ENCODE data around the gene MYH1.

MYH1 gene

DNA sequence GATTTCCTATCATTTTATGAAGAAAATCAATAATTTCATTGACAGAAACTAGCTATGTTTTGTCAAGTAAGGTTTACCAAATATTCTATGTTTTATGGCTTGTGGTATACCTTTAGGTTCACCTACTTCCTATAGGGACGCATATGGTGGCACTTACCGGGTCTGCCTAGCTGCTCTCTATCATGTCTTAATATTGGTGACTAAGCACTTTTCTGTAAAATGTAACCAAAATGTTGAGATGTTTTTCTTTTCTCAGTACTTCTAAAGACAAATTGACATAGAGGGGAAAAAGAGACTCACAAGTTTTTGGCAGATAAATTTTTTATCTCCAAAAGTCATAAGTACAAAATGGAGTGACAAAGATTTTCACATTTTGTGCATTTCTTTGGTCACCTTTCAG lies 26.3 kb downstream of the MYH1 start:
- in situ Hi-C loops (cut with HindIII; ENCODE audit: low sequenced_read_pairs) = no loop called here

DNA sequence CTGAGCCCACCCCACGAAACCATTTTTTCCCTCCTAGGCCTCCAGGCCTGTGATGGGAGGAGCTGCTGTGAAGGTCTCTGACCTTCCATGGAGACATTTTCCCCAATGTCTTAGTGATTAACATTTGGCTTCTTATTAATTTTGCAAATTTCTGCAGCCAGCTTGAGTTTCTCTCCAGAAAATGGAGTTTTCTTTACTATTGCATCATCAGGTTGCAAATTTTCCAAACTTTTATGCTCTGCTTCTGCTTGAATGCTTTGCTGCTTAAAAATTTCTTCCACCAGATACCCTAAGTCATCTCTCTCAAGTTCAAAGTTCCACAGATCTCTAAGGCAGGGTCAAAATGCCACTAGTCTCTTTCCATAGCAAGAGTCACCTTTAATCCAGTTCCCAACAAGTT lies 36.1 kb downstream of the MYH1 start:
- in situ Hi-C loops (cut with HindIII; ENCODE audit: low sequenced_read_pairs) = no loop called here

DNA sequence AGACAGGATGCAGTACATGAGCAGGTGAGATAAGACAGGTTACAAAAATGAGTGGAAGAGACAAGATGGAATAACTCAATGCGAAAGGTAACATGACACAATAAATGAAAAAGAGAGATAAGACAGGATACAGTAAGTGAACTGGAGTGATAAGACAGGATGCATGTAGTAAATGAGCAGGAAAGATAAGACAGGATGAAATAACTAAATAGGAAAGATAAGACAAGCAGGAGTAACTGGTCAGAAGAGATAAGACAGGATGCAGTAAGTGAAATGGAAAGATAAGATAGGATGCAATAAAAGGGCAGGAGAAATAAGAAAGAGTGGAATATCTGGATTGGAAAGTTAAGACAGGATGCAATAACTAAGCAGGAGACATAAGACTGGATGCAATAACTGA lies 40.6 kb downstream of the MYH1 start:
- in situ Hi-C loops (cut with HindIII; ENCODE audit: low sequenced_read_pairs) = no loop called here

DNA sequence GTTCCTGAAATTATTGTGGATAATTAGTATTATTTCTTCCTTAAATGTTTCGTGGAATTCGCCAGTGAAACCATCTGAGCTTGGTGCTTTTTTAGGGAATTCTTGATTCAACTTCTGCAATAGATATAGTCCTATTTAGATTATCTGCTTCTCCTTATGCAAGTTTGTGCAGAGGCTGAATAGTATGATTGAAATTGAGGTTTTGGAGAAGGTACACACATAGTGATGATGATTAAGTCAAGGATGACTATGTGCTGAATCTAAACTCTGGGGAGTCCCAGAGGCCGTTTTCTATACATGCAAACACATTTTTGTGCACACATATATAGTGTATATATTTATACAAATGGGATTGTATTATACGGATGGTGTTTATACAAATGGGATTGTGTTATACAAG lies 43.8 kb downstream of the MYH1 start:
- in situ Hi-C loops (cut with HindIII; ENCODE audit: low sequenced_read_pairs) = no loop called here

DNA sequence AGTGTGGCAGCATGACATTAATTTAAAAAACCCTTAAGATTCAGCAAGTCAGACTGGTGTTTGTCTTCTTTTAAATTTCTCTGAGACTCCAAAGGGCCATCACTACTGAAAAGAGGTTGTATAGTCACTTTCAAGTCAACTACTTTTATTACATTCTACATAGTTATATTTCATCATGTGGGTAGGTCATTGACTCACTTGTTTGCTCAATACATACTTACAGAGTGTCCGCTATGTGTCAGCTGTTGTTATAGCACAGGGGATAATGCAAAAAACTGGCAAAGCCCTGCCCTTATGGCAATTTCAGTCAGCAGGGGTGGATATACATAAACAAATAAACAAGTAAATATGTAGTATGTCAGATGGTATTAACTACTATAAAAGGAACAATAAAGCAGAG lies 46.5 kb downstream of the MYH1 start:
- in situ Hi-C loops (cut with HindIII; ENCODE audit: low sequenced_read_pairs) = no loop called here

DNA sequence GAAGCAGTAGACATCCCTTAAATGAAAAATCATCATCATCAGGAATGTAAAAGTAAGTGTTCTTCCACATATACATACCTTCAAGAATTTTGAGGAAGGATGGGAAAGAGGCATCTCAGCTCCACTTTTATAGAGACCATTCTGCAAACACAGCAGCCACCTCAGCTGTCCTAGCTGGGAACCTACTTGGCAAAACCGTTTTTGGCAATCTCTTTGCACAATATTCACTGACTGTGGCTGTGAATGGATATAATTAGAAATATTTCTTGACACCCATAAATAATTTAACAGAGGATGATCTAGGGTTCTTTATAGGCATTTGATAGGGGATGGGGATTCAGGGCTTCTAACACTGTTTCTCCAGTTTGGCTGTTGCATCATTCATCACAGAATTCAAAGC lies 48.9 kb downstream of the MYH1 start, which contains the start of gene MYH4:
Gene MYH4 (minus strand): TSS at position 101 of the 400 bp plus-strand sequence. CDS start 2,814 bp downstream, outside the sequence.
- in situ Hi-C loops (cut with HindIII; ENCODE audit: low sequenced_read_pairs) = no loop called here

DNA sequence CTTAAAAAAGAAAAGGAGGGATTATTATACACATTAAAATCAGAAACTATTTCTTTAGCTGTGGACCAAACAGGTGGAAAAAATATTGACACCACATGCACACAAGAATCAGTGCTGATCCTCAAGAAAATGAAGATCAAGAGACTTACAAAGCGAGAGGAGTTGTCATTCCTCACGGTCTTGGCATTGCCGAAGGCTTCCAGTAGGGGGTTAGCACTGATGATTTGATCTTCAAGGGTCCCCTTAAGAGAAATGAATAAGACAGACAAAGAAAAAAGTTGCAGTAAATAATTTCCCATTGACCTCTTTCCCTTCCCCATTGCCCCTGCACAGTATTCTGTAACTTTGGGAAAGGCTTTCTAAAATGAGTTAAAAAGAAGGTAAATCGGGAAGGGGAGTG lies 54.9 kb downstream of the MYH1 start:
- in situ Hi-C loops (cut with HindIII; ENCODE audit: low sequenced_read_pairs) = no loop called here

DNA sequence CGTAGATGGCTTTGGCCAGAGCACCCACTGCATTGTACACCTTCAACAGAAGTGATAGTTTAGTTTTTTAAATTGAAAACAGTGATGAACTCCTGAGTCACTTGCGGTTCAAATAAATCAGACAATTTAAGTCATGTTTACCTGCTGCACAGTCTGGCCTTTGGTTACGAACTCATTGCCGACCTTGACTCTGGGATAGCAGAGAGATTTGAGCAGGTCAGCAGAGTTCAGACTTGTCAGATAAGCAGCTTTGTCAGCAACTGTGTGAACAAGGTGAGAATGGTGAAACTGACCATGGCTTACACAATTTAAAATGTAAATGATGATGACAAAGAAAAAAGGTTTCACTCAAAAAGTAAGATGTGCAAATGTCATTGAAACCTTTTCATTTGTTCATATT lies 58.3 kb downstream of the MYH1 start:
- in situ Hi-C loops (cut with HindIII; ENCODE audit: low sequenced_read_pairs) = no loop called here

DNA sequence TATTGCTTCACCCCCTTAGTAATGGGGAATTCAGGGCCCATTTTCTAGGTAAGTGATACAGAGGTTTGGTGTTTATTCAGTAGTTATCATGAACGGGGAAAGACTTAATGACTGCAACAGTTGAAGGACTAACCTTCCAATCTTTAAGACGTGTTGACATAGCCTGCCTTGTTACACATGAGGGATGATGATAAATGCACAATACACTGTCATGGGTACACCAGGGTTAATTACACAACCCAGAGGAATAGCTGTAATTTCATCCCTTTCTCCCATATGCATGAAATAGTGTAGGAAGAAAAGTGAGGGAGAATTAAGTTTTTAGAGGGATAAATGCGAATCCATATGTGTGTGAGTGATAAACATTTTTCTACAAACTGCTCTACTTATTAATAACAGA lies 59.6 kb downstream of the MYH1 start:
- in situ Hi-C loops (cut with HindIII; ENCODE audit: low sequenced_read_pairs) = no loop called here

DNA sequence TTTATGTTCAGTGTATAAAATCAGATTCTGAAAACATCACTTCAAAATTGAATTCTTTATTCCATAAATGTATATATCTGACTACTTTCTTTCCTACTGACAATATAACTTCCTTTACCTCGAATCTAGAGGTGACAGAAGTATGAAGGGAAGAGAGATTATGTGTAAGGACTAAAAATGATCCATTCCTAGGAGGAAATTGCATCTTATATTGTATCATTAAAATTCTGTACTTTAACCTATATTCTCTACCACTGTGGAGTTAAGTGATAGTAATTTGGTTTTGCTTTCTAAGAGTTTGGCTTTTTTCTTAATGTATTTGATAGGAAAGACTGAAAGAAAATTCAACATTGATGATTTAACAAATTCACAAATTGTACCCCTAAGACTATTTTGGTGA lies 60.4 kb downstream of the MYH1 start:
- in situ Hi-C loops (cut with HindIII; ENCODE audit: low sequenced_read_pairs) = no loop called here

DNA sequence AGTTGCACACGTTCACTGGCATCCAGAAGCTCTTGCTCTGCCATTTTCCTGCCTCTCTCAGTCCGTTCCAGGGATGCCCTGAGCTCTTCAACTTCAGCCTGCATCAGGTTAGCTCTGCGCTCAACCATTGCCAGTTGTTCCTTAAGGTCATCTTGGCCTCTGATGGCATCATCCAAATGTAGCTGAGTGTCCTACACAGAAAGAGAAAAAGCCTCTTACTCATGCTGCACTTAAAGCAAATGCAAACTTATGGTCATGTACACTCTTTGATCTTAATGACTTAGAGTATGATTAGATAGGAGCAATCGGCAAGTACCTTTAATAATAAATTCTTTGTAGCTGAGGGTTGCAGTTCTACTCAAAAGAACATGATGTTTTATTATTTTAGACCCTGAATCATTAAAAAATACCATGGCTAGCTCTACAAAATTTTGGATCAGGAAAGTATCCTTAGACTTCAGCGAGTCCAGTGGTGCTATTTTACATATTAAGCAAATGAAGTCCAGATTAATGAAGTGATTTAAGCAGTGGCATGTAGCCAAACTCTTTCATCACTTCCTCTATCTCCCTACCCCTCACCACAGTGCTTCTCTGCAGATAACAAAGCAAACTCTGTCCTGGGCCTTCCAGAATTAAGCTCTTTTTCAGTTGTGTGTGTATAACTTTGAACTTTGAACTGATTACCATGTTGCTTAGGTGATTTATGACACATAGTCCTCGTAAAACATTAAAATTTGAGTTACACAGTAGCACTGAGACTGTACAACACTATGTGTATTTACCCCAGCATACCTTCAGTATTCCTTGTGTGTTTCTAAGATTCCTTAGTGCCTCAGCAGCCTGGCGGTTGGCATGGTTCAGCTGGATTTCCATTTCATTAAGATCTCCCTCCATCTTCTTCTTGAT lies 71.1 kb downstream of the MYH1 start:
- in situ Hi-C loops (cut with HindIII; ENCODE audit: low sequenced_read_pairs) = no loop called here

All from DLD1 (cell line).